Endothelial cell of umbilical vein (primary cell): ENCODE measurements around the gene CUL9. TPM values are rescaled to one million over a fixed set of nuclear protein-coding genes. Genes with fewer than 3 reads are reported as not detected.

Experiments
- BruUV-seq: library from RNA; stranded (reverse); fragments of 400-500 nt; replicated peaks from 2 replicates; lab custom pipeline; 2021; lab: Mats Ljungman, UMichigan
- CTCF ChIA-PET: fragments of 300-600, 350-600 bp; sonication (Branson Sonifier 250); formaldehyde crosslinking; loops from one replicate; lab custom pipeline; 2021; ENCODE audit warnings: antibody characterized with exemption, inconsistent platforms; lab: Charles Lee
- POLR2A ChIA-PET: fragments of 300-600, 350-600 bp; sonication (Branson Sonifier 250); formaldehyde crosslinking; loops from one replicate; lab custom pipeline; 2021; ENCODE audit warnings: antibody characterized with exemption, inconsistent platforms; lab: Charles Lee
- DNase-seq: peaks from one replicate; pipeline ENCODE4 v3.0.0-alpha.2; 2011; ENCODE audit warnings: low read depth, low spot score
- FAIRE-seq: peaks from 2 replicates; lab custom pipeline; 2011; peaks lifted over from hg19 to GRCh38; lab: Jason Lieb, UNC
- H2AFZ ChIP-seq: 2 replicates; pipeline ENCODE4 v1.6.0; 2012; ENCODE audit warnings: low read depth, low read length, control low read depth, inconsistent platforms
- H3K27ac ChIP-seq: 2 replicates; pipeline ENCODE4 v1.5.1; 2011; ENCODE audit warnings: low read depth, mild to moderate bottlenecking, control low read depth, low read length, moderate library complexity; ENCODE audit not compliant: insufficient read depth
- H3K27me3 ChIP-seq, 2 experiments: 2 replicates each; pipeline versions ENCODE4 v1.6.0 to v1.6.1; 2011; ENCODE audit warnings: low read length in 2 of 2, mixed read lengths in 1 of 2; ENCODE audit not compliant: control insufficient read depth in 2 of 2, insufficient read depth in 2 of 2
- H3K36me3 ChIP-seq, 2 experiments: 2 replicates in 1 of 2; 3 replicates in 1 of 2; pipeline ENCODE4 v1.5.1; 2011; ENCODE audit warnings: low read length in 2 of 2, mild to moderate bottlenecking in 1 of 2, moderate library complexity in 1 of 2; ENCODE audit not compliant: control insufficient read depth in 2 of 2, insufficient read depth in 2 of 2; ENCODE audit errors: extremely low read depth in 1 of 2
- H3K4me1 ChIP-seq: 3 replicates; pipeline ENCODE4 v1.5.1; 2011; ENCODE audit warnings: mild to moderate bottlenecking, low read length; ENCODE audit not compliant: control insufficient read depth, insufficient read depth; ENCODE audit errors: extremely low read depth
- H3K4me2 ChIP-seq: 2 replicates; pipeline ENCODE4 v1.6.1; 2011; ENCODE audit warnings: low read length, control low read depth, mixed read lengths; ENCODE audit not compliant: insufficient read depth
- H3K4me3 ChIP-seq, 3 experiments: fragments of 200-600 bp in 1 of 3; sonication (generic), shearing (Covaris generic) in 1 of 3; replicated peaks in 1 of 3; 2 replicates each; pipeline ENCODE4 v1.5.1; 2011 to 2016; ENCODE audit warnings: control low read depth in 3 of 3, low read length in 3 of 3, mild to moderate bottlenecking in 2 of 3, inconsistent platforms in 1 of 3, low read depth in 1 of 3, moderate library complexity in 1 of 3; ENCODE audit not compliant: insufficient read depth in 1 of 3
- H3K79me2 ChIP-seq: 2 replicates; pipeline ENCODE4 v1.6.0; 2012; ENCODE audit warnings: low read length, inconsistent platforms; ENCODE audit not compliant: control insufficient read depth, insufficient read depth
- H3K9ac ChIP-seq: replicated peaks from 2 replicates; pipeline ENCODE3; 2011; ENCODE audit warnings: low read length, control low read depth; ENCODE audit not compliant: insufficient read depth; ENCODE audit errors: extremely low read depth
- H3K9me1 ChIP-seq: replicated peaks from 3 replicates; pipeline ENCODE4 v1.6.0; 2011; ENCODE audit warnings: mild to moderate bottlenecking, low read length; ENCODE audit not compliant: control insufficient read depth, insufficient read depth; ENCODE audit errors: extremely low read depth
- H3K9me3 ChIP-seq: replicated peaks from 2 replicates; pipeline ENCODE4 v1.5.1; 2012; ENCODE audit warnings: low read length, inconsistent platforms; ENCODE audit not compliant: control insufficient read depth, insufficient read depth
- H4K20me1 ChIP-seq: replicated peaks from 2 replicates; pipeline ENCODE3; 2011; ENCODE audit warnings: mild to moderate bottlenecking, low read length; ENCODE audit not compliant: control insufficient read depth, insufficient read depth; ENCODE audit errors: extremely low read depth
- EZH2 ChIP-seq: IDR thresholded peaks from 2 replicates; pipeline ENCODE4 v1.6.1; 2012; ENCODE audit warnings: borderline replicate concordance, low read depth, mild to moderate bottlenecking, moderate library complexity, low read length, inconsistent platforms; ENCODE audit not compliant: severe bottlenecking
- FOS ChIP-seq: IDR thresholded peaks from 2 replicates; pipeline ENCODE4 v1.6.1; 2011; ENCODE audit warnings: mild to moderate bottlenecking, low read length, moderate library complexity, borderline replicate concordance; ENCODE audit not compliant: insufficient read depth
- GATA2 ChIP-seq: IDR thresholded peaks from 2 replicates; pipeline ENCODE4 v1.7.0; 2011; ENCODE audit warnings: low read depth, mild to moderate bottlenecking, moderate library complexity, mixed read lengths, low read length; ENCODE audit not compliant: insufficient read length, insufficient read depth
- JUN ChIP-seq: IDR thresholded peaks from 2 replicates; pipeline ENCODE4 v1.6.1; 2011; ENCODE audit warnings: borderline replicate concordance, low read depth; ENCODE audit not compliant: insufficient read length, insufficient read depth
- MYC ChIP-seq: IDR thresholded peaks from one replicate; pipeline ENCODE4 v1.6.1; 2011; ENCODE audit warnings: mild to moderate bottlenecking, low read depth, low read length
- POLR2A ChIP-seq: IDR thresholded peaks from 2 replicates; pipeline ENCODE4 v1.6.1; 2012; ENCODE audit warnings: low read depth, mild to moderate bottlenecking, control low read depth, low read length
- POLR2AphosphoS5 ChIP-seq: IDR thresholded peaks from 2 replicates; pipeline ENCODE4 v1.6.1; 2012; ENCODE audit warnings: low read depth, mild to moderate bottlenecking, control low read depth, low read length, moderate library complexity; ENCODE audit not compliant: insufficient read depth
- dilution Hi-C: fragments of 300-500 bp; cut with MboI; formaldehyde crosslinking; loops from one replicate; pipeline ENCODE4 v1.15.0; 2019; ENCODE audit warnings: low sequenced_read_pairs; ENCODE audit not compliant: extremely low pct_ligation_motif_present
- intact Hi-C: fragments of 100-400 bp; cut with micrococcal nuclease; formaldehyde crosslinking; loops from one replicate; pipeline ENCODE4 v1.10.0; 2022
- polyA plus RNA-seq, 4 experiments: library from polyadenylated mRNA; depleted of rRNA in 3 of 4; stranded (reverse) in 3 of 4; unstranded in 1 of 4; fragments of >200 nt; gene quantifications; 2 replicates each; pipeline versions ENCODE4 v1.2.1 to v1.2.3, GENCODE V29; 2011 to 2012; ENCODE audit warnings: missing spikeins in 1 of 4
- total RNA-seq: library from RNA; stranded (reverse); gene quantifications from 2 replicates; pipeline ENCODE4 v1.2.3, GENCODE V29; 2021
- TF ChIP-seq, protein P1 (sequence below): IDR thresholded peaks from 2 replicates; pipeline ENCODE4 v1.6.1; 2011; ENCODE audit not compliant: insufficient read depth, insufficient read length
- TF ChIP-seq, protein P2 (sequence below), 2 donors: IDR thresholded peaks; 1 replicate in 1 of 2; 2 replicates in 1 of 2; pipeline ENCODE4 v1.5.1; 2011; ENCODE audit warnings: low read length in 2 of 2, mild to moderate bottlenecking in 2 of 2, moderate library complexity in 2 of 2, control low read depth in 1 of 2, inconsistent platforms in 1 of 2, low read depth in 1 of 2; ENCODE audit not compliant: insufficient read depth in 1 of 2; ENCODE audit errors: extremely low read depth in 1 of 2

CUL9 gene
- total and polyA plus RNA-seq, 2 donors (not counting 3 experiments of a cell fraction or from before 2014, with no cell fraction given): 38.7 to 46.0 TPM

DNA sequence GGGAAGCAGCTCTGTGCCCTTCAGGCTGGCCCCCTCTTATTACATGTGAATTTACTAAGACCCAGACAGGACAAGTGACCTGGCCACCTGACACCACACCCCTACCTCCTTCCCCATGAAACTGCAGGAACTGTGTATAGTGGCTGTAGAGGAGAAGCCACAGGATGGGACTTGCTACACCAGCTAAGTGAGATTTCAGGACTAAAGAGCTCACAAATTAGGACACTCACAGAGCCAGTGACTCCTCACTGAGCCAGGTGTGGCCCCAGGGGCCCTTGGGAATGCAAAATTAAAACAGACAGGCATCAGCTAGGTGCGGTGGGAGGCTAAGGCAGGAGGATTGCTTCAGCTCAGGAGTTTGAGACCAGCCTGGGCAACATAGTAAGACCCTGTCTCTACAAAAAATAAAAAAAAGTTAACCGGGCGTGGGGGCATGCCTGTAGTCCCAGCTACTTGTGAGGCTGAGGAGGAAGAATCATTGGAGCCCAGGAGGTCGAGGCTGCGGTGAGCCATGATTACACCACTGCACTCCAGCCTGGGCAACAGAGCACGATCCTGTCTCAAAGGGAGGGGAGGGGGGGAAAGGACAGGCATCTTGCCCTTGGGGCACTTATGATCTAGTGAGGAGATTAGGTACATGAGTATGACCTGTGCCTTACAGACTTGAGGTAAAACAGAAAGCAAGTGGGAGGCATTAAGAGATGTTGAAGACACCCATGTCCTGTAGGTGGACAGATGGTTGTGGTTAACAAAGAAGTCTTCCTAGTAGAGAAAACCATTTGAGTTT is 34.1 kb upstream of the CUL9 start:
- Histone ChIP-seq H3K36me3 (no peaks in the 10 kb centered on the region), H3K79me2 (no peaks in the 10 kb centered on the region), H4K20me1 (no peaks in the 10 kb centered on the region), H3K9me3 (no peaks in the 10 kb centered on the region), H3K9ac (no peak overlapping the region), H3K4me1 (peaks cover 5% of the 10 kb centered on the region), H3K27me3 (no peaks in the 10 kb centered on the region), H3K4me2 (no peak overlapping the region), H3K4me3 (no peak overlapping the region), H3K9me1 (no peaks in the 10 kb centered on the region), H2AFZ (no peak overlapping the region), H3K27ac (no peak overlapping the region)
- BruUV-seq: no TSS peak
- ChIA-PET CTCF (interaction anchor here (1.2 to 1.3 kb wide), 4 partner anchors 23 to 358 kb away, joined by 3 to 4 read pairs (median 4); partner anchors contain the start of gene CUL7), POLR2A (no interaction called here)
- FAIRE-seq (no peak), DNase-seq (no peak)
- intact Hi-C loops: no loop called here
- dilution Hi-C loops: no loop called here
- TF ChIP-seq GATA2 (no peak), FOS (no peak), MYC (no peak), EZH2 (no peak), POLR2AphosphoS5 (no peak), JUN (no peak), POLR2A (no peak)
- TF ChIP-seq, protein P1, sequence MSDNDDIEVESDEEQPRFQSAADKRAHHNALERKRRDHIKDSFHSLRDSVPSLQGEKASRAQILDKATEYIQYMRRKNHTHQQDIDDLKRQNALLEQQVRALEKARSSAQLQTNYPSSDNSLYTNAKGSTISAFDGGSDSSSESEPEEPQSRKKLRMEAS: no peak
- TF ChIP-seq, protein P2, sequence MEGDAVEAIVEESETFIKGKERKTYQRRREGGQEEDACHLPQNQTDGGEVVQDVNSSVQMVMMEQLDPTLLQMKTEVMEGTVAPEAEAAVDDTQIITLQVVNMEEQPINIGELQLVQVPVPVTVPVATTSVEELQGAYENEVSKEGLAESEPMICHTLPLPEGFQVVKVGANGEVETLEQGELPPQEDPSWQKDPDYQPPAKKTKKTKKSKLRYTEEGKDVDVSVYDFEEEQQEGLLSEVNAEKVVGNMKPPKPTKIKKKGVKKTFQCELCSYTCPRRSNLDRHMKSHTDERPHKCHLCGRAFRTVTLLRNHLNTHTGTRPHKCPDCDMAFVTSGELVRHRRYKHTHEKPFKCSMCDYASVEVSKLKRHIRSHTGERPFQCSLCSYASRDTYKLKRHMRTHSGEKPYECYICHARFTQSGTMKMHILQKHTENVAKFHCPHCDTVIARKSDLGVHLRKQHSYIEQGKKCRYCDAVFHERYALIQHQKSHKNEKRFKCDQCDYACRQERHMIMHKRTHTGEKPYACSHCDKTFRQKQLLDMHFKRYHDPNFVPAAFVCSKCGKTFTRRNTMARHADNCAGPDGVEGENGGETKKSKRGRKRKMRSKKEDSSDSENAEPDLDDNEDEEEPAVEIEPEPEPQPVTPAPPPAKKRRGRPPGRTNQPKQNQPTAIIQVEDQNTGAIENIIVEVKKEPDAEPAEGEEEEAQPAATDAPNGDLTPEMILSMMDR (IDR thresholded peaks at IDR 0.05; ENCODE audit: extremely low read depth in 1 of 2, insufficient read depth in 1 of 2, low read depth in 1 of 2, low read length in 2 of 2): no peak
